Body of pancreas (tissue), 4 donors: Measurements from ENCODE around the gene PRR18.
A peak's percentile ranks its signal among the peaks of the same experiment; 100 is the strongest.

Source experiments
- POLR2A ChIP-seq, 3 donors: fragments of 450-650 bp; IDR thresholded peaks; one replicate each; pipeline ENCODE4 v1.6.1; 2016; ENCODE audit warnings: antibody characterized with exemption in 3 of 3, mild to moderate bottlenecking in 2 of 3
- TF ChIP-seq, protein P1 (sequence below), 7 experiments: fragments of 450-650 bp in 4 of 7; fragments of 200-600 bp in 3 of 7; sonication (generic) in 3 of 7; IDR thresholded peaks; one replicate each; pipeline ENCODE4 v1.5.1; 2016 to 2019; ENCODE audit warnings: antibody characterized with exemption in 7 of 7

GRCh38 chr6:166313255-166314070 lies 5.3 kb upstream of the PRR18 start:
- TF ChIP-seq, protein P1, sequence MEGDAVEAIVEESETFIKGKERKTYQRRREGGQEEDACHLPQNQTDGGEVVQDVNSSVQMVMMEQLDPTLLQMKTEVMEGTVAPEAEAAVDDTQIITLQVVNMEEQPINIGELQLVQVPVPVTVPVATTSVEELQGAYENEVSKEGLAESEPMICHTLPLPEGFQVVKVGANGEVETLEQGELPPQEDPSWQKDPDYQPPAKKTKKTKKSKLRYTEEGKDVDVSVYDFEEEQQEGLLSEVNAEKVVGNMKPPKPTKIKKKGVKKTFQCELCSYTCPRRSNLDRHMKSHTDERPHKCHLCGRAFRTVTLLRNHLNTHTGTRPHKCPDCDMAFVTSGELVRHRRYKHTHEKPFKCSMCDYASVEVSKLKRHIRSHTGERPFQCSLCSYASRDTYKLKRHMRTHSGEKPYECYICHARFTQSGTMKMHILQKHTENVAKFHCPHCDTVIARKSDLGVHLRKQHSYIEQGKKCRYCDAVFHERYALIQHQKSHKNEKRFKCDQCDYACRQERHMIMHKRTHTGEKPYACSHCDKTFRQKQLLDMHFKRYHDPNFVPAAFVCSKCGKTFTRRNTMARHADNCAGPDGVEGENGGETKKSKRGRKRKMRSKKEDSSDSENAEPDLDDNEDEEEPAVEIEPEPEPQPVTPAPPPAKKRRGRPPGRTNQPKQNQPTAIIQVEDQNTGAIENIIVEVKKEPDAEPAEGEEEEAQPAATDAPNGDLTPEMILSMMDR (IDR thresholded peaks at IDR 0.05): peak; percentile 27 to 66 (median 43)
- no peak for TF ChIP-seq POLR2A (IDR thresholded peaks at IDR 0.05)
